Activated T-cell treated with anti-CD3 and anti-CD28 coated beads for 1 hour (primary cell): ENCODE data around the gene NFE2L3.
A peak's percentile ranks its signal among the peaks of the same experiment; 100 is the strongest.
"Not testable (repeated sequence)": the region's sequence is repeated elsewhere in the genome, so short reads cannot be mapped to it uniquely, and the experiment has no call there.

Experiments
- DNase-seq: peaks from one replicate; pipeline ENCODE4 v3.0.0-alpha.2; 2020; ENCODE audit warnings: low read depth

Gene NFE2L3, protein sequence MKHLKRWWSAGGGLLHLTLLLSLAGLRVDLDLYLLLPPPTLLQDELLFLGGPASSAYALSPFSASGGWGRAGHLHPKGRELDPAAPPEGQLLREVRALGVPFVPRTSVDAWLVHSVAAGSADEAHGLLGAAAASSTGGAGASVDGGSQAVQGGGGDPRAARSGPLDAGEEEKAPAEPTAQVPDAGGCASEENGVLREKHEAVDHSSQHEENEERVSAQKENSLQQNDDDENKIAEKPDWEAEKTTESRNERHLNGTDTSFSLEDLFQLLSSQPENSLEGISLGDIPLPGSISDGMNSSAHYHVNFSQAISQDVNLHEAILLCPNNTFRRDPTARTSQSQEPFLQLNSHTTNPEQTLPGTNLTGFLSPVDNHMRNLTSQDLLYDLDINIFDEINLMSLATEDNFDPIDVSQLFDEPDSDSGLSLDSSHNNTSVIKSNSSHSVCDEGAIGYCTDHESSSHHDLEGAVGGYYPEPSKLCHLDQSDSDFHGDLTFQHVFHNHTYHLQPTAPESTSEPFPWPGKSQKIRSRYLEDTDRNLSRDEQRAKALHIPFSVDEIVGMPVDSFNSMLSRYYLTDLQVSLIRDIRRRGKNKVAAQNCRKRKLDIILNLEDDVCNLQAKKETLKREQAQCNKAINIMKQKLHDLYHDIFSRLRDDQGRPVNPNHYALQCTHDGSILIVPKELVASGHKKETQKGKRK

DNA sequence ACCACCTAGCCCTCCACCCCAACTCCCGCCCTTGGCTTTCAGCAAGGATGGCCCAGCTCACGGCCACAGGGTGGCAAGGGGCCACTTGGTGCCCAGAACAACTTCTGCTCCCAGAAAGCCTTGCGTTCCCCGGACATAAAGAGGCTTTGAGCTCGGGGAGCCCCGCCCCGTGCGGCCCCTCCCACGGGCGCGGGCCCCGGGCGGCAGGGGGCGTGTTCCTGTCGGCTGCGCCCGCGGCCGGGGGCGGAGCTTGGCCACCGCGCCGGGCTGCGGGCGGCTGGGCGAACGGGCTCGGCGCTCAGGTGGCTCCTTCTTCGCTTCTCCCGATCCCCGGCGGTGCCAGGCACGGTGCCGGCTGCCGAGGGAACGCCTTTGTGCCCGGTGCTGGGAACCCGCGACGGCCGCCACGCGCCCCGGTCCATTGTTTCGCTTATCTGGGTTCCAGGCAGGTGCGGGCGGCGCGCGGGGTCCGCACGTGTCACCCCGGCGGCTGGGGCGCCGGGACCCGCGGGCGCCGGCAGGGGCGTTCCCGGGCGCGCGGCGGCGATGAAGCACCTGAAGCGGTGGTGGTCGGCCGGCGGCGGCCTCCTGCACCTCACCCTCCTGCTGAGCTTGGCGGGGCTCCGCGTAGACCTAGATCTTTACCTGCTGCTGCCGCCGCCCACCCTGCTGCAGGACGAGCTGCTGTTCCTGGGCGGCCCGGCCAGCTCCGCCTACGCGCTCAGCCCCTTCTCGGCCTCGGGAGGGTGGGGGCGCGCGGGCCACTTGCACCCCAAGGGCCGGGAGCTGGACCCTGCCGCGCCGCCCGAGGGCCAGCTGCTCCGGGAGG lies at the start of gene NFE2L3:
NFE2L3 (plus strand) TSS at position 246 of the 829 bp plus-strand sequence; CDS start at position 547, 301 bp downstream.
- DNase-seq: peak; percentile 73

DNA sequence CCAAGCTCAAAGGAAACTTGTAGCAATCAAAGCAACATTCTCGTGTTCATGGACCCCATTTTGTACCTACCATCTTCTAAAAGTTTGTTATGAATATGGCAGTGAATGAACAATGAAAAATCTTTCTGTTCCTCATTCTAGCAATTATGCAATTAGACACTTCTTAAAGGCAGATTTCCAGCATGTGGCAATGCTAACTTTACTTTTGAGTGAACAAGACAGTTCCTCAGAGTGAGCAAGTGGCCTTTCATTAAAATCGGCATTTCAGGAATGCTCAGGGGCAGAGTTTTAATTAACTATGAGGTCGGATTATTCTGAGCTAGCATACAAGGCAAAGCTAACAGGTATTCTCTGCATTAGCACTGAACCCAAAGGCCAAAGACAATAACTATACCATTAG lies 48.4 kb upstream of the NFE2L3 start:
- no peak for DNase-seq

GRCh38 chr7:26105236-26105635 lies 46.8 kb upstream of the NFE2L3 start:
- DNase-seq: no peak

DNA sequence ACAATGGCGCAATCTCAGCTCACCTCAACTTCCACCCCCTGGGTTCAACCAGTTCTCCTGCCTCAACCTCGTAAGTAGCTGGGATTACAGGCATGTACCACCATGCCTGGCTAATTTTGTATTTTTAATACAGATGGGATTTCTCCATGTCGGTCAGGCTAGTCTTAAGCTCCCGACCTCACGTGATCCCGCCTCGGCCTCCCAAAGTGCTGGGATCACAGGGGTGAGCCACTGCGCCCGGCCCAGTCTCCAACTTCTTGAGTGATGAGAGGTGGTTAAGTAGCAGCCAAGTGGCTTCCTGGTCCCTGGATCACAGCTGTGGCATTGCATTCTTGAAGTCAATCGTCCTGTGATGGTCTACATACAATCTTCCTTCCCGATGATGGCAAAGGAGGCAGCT lies 46.1 kb upstream of the NFE2L3 start:
- DNase-seq: no peak

- DNase-seq: no peak
These were observed 39.7 kb upstream of the NFE2L3 start for GRCh38 chr7:26112203-26112740.

- DNase-seq: no peak
These were observed 36.3 kb upstream of the NFE2L3 start for GRCh38 chr7:26115650-26116049.

DNA sequence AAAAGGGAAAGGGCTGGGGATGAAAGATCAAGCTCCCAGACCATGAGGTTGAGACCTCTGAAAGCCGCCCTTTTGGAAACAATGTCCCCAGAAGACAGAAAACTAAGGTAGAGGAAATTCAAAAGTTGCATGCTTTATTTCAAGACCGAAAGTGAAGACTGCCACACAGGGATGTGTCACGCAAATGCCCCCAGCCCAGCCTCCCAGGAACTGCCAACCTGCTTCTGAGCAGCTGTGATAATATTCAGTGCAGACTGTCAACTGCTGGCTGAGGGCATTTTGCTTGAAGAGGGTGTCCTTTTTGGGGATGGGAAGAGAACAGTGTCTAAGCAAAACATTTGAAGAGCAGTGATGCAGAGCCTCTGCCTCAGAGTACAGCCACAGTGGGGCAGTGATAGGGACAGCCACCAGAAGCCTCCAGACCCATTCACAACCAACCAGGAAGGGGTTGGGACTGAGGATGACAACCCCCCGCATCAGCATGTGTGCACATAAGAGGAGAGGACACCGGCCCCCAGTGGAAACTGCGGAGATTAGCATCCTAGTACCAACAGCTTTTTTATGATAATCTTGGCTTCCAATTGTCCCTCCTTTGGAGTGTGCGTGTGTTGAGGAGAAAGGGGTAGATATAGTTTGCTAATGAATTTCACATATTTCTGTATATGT lies 34.7 kb upstream of the NFE2L3 start:
- no peak for DNase-seq

DNA sequence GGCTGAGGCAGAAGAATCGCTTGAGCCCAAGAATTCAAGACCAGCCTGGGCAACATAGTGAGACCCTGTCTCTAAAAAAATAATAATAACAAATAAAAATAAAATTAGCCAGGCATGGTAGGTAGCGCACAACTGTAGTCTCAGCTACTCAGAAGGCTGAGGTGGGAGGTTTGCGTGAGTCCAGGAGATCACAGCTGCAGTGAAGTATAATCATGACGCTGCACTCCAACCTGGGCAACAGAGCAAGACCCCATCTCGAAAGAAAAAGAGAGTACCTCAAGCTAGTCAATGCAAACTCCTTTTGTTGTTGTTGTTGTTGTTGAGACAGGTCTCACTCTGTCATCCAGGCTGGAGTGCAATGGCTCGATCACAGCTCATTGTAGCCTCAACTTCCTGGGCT lies 34.0 kb upstream of the NFE2L3 start:
- no peak for DNase-seq

- DNase-seq: no peak
These were observed 29.3 kb upstream of the NFE2L3 start for GRCh38 chr7:26122745-26123144.

- not testable (repeated sequence) for DNase-seq
These were observed 27.2 kb upstream of the NFE2L3 start for GRCh38 chr7:26124775-26125174.

DNA sequence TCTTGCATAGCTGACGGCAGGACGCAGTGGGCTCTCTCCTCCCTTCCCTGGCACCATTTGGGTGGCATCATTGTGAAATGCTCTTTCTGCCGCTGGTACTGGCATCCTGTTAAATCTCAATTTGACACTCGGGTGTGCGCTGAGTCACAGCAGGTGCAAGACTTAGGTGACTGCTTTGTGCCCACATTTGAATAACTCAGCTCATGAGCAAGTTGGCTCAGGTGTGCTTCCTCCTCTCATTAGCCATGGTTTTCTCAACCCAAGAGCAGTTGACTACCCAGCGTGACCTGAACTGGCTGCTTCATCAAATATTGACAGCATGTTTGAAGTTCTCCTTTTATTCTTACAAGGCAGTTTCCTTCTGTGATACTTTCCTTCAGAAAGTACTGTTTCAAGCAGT lies 24.6 kb upstream of the NFE2L3 start:
- DNase-seq: no peak

GRCh38 chr7:26131056-26131589 lies 20.9 kb upstream of the NFE2L3 start:
- DNase-seq: no peak

DNA sequence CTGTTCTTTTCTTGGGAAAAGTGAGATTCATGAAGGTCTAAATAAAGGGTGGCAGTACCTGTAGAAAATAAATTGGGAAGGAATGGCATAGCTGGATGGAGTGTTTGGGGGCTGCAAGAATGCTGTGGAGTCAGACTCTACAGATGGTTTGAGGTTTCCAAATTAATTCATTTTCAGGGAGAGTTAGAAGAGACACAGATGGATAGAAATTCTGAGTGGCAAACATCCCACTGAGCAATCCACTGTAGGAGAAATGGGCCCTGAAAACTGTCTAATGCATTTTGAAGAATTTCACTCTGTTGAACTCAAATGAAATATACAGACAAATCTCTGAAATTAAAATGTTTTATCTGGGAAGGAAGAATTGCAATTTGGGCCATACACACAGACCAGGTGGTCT lies 16.9 kb upstream of the NFE2L3 start:
- no peak for DNase-seq

DNA sequence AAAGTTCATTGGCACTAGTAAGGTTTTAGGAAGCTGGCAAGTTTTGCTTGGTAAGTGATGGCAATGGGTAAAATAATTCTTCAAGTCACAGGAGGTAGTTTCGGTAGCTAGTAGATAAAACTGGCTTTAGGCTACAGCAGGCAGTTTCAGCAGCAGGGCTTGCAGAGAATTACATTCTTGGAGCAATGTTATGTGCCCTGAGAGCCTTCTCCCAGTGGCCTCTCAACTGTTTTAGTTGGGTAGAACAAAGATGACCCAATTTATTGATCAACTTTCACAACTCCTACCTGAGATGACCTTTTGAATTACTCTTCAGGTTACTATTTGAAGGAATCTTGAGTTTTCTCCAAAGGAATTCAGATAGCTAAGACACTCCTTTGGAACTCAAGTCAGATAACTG lies 16.4 kb upstream of the NFE2L3 start:
- no peak for DNase-seq

- no peak for DNase-seq
These were observed 15.2 kb upstream of the NFE2L3 start for GRCh38 chr7:26136831-26137230.

DNA sequence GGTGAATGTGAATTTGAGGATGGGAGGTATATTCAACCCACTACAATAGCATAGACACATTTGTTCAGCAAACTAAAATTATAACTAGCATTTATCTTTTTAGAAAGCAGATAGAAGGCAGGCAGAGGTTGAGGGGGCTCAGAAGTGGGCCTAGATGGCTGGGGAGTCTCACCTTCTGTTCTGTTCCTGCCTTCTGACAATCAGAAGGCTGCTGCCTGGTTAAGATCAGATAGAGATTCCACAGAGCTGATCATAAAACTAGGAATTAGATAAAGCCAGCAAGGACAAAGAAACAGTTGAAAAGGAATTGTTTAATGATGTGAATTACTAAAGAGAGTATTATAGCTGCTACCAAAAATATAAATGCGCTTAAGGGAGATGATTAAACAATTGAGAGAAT lies 11.6 kb upstream of the NFE2L3 start:
- DNase-seq: no peak

DNA sequence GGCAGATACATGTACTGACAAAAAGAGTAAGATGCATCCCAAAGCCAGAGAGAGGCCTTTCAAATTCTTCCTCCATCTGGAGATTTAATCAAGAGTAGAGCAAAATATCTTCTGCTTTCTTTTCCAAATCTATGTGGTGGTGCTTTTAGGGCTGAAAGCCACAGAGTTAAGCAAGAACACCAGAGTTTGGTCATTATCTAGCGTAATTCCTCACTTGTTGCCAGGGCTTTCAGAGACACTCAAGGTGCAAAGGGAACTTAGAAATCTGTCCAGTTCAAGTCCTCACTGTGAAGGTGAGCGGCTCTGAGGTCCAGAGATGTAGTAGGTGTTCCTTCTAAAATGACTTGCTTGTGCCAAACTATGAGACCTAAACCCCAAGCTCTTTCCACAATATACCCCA lies 10.9 kb upstream of the NFE2L3 start:
- no peak for DNase-seq

- DNase-seq: no peak
These were observed 8.5 kb upstream of the NFE2L3 start for GRCh38 chr7:26143298-26144048.

- no peak for DNase-seq
These were observed 7.6 kb upstream of the NFE2L3 start for GRCh38 chr7:26144184-26145080.

DNA sequence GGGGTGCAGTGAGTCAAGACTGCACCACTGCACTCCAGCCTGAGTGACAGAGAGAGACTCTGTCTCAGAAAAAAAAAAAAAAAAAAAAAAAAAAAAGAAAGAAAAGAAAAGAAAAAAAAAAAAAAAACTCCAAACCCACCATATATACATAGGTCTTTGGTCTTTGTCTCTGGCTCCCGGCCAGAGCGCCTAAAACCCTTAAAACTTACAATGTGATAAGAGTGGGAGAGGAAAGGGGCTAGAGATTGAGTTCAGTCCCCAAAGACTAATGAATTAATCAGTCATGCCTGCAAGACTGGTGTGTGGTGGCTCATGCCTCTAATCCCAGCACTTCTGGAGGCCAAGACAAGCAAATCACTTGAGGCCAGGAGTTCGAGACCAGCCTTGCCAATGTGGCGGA lies 6.8 kb upstream of the NFE2L3 start:
- no peak for DNase-seq
